Measurements from ENCODE around the gene CTDSPL2. TPM values are rescaled to one million over a fixed set of nuclear protein-coding genes. Genes with fewer than 3 reads are reported as not detected.

CTDSPL2 gene
- 44.9 and 50.8 TPM in 2 replicates for total RNA-seq

DNA sequence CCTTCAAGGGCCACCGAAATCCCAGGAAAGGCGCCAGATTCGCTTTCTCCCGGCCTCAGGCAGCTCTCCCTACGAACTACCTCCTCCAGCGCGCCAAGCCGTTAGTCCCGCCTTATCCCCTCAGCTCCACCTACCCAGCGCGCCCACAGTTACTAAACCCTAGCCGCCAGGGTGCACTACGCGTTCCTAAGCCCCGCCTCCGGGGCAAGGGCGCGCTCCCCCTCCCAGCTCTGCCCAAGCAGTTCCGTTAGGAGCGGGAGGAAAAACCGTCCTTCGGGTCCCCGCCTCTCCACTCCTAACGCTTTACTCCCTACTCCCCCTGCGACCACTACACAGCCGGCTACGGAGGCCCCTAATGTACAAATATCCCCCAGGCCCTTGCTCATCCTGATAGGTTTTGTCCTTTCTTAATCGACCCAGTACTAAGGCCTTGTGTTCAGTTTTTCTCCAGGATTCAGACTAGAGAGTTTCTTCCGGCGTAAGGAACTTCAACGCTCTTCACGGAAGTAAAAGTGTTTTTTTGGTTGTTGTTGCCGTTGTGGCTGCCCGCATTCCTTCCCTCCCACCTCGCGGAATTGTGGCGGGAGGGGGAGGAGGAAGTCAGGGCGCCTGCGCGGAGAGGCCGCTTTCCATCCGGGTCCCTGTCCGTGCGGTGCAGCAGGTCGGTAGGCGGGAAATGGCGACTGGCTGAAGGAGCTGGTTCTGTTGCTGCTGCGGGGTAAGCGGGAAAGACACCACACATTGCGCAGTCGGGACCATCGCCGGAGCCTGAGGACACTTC lies at the start of gene CTDSPL2:
Gene CTDSPL2 (plus strand): TSS at position 655 of the 781 bp plus-strand sequence. CDS start 31,386 bp downstream, outside the sequence.

DNA sequence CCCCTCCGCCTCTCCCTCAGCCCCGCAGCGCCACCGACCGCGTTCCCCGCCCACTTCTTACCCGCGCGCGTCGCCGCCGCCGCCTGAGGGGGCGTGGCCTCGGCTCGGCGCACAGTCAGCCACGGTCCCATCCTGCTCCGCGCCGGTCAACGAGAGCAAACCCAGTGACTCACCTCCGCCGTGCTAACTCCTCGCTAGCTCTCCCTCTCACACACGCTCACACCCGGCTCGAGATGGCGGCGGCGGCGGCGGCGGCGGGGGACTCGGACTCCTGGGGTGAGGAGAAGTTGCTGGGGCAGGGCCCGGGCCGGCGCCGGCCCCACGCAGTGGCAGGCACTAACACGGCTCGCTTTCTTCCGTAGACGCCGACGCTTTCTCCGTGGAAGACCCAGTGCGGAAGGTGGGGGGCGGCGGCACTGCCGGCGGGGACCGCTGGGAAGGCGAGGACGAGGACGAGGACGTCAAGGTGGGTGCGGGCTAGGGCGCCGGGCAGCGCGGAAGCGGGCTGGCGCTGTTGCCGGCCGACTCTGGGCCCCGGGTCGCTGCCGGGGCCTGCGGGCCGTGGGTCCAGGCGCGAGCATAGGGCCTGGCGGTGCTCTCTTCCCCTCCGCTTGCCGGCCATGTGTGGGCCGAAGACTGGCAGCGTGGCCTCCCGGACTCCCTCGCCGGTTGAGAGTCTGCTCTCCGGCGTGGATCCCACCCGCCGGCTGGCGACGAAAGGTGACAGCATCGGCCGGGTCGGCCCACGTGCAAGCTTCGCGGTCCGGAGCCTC lies 109.7 kb downstream of the CTDSPL2 start, which contains the start of gene EIF3J:
Gene EIF3J (plus strand): TSS at position 186 of the 773 bp plus-strand sequence. CDS start 48 bp downstream, at position 234.

Other genes with a start within 250 kb of the CTDSPL2 start
- gene FRMD5, start 232.4 kb upstream of the CTDSPL2 start, total RNA-seq = 0.84 and 0.89 TPM in 2 replicates
- 45.0 and 57.0 TPM in 2 replicates for gene GOLM2, start 138.9 kb upstream of the CTDSPL2 start, total RNA-seq
- gene EIF3J, start 109.5 kb downstream of the CTDSPL2 start, total RNA-seq = 23.5 and 28.6 TPM in 2 replicates
- gene SPG11, start 236.0 kb downstream of the CTDSPL2 start, total RNA-seq = 28.1 and 37.0 TPM in 2 replicates